Transverse colon (tissue), 3 donors: ENCODE results near the gene IFT25.

ENCODE experiments used
- CTCF ChIP-seq, 5 experiments: fragments of 200-600 bp in 3 of 5; fragments of 450-650 bp in 2 of 5; sonication (generic) in 3 of 5; IDR thresholded peaks; 1 replicate in 2 of 5; 2 replicates in 3 of 5; pipeline ENCODE4 v1.5.1; 2016 to 2017; ENCODE audit warnings: antibody characterized with exemption in 5 of 5, inconsistent platforms in 3 of 5, mild to moderate bottlenecking in 2 of 5, moderate library complexity in 1 of 5
- EP300 ChIP-seq: sonication (generic); formaldehyde crosslinking; IDR thresholded peaks from one replicate; pipeline ENCODE4 v1.6.1; 2017; ENCODE audit warnings: antibody characterized with exemption, low read depth
- POLR2A ChIP-seq: fragments of 450-650 bp; IDR thresholded peaks from one replicate; pipeline ENCODE4 v1.6.1; 2016; ENCODE audit warnings: antibody characterized with exemption, mild to moderate bottlenecking, moderate library complexity

GRCh38 chr1:53896635-53897229, 48.8 kb downstream of the IFT25 start:
- TF ChIP-seq CTCF (IDR thresholded peaks at IDR 0.05) (no peak), POLR2A (no peak), EP300 (no peak)
